Limb (tissue), 2 donors: ENCODE measurements around the gene MMD.
"Not testable (repeated sequence)": the region's sequence is repeated elsewhere in the genome, so short reads cannot be mapped to it uniquely, and the experiment has no call there.

ENCODE experiments used
- DNase-seq, 2 donors: peaks; one replicate each; pipeline ENCODE4 v3.0.0-alpha.2; 2016; ENCODE audit errors: extremely low spot score in 2 of 2

Gene MMD, protein sequence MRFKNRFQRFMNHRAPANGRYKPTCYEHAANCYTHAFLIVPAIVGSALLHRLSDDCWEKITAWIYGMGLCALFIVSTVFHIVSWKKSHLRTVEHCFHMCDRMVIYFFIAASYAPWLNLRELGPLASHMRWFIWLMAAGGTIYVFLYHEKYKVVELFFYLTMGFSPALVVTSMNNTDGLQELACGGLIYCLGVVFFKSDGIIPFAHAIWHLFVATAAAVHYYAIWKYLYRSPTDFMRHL

GRCh38 chr17:55421179-55421934, at the start of gene MMD:
Gene MMD, minus strand, starts transcription at chr17:55421835. Its CDS starts 140 bp downstream, at chr17:55421695.
- no peak for DNase-seq

DNA sequence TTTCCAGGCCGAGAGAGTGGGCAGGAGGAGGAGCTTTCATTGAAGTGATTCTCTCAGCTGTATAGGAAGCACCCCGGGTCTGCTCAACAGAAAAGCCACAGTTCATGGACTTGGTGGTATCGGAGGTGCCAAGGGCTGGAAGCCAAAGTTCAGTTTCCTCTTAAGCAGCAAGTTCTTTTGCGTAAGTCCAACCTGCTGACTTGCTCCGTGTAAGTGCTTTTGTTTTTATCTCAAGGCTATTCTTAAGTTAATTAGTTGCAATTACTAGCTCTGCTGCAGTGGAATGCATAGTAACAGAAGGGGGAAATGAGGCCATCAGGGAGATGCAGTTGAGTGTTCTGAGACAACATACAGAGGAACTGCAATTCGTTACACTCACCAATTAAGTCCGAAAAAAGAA, 45.0 kb upstream of the MMD start:
- no peak for DNase-seq

- not testable (repeated sequence) for DNase-seq
These were observed 44.1 kb upstream of the MMD start for GRCh38 chr17:55465771-55466170.

DNA sequence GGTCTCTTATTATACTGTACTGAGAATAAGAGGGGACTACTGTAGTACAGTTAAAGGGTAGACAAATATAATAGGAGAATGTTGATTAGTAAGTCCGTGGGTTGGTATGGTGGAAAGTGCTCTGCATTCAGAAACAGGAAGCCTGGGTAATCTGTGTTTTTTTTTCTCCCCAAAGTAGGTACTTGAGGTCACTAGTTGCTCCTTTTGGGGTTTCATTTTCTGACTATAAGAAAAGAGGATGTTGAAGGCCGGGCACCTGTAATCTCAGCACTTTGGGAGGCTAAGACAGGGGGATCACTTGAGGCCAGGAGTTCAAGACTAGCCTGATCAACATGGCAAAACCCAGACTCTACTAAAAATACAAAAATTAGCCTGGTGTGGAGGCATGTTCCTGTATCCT, 42.0 kb upstream of the MMD start:
- no peak for DNase-seq

DNA sequence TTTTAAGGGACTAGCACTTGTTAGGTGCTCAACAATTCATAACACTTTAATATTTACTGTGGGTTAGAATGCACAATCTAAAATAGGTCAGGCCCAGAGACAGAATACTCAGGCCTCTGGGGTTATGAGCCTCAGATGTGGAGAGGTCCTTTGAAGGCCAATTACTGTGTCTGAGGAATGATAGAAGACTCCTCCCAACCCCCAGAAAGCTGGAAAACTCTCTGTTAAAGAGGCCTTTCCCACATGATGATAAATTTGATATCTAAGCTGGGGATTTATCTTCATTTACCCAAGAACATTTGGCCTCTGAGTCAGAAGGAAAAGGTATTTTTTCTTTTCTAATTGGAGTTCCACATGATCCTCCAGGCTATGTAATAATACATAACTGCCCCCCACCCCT, 41.1 kb upstream of the MMD start:
- DNase-seq: no peak

GRCh38 chr17:55462234-55462633, 40.6 kb upstream of the MMD start:
- DNase-seq: no peak

DNA sequence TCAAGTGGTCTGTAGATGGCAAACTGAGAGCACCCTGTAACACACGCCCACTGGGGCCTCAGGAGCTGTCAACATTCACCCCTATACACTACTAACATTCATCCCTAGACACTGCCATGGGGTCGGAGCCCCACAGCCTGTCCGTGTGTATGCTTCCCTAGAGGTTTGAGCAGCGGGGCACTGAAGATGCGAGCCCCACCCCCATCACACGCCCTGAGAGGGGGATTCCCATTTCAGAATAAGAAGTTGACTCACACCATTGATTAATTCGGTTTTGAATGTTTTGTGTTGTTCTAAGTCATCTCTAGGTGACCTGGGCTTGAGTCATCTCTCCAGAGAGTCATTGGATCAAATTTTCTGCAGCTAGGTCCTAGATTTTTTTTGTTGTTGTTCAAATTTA, 37.3 kb upstream of the MMD start:
- DNase-seq: no peak

DNA sequence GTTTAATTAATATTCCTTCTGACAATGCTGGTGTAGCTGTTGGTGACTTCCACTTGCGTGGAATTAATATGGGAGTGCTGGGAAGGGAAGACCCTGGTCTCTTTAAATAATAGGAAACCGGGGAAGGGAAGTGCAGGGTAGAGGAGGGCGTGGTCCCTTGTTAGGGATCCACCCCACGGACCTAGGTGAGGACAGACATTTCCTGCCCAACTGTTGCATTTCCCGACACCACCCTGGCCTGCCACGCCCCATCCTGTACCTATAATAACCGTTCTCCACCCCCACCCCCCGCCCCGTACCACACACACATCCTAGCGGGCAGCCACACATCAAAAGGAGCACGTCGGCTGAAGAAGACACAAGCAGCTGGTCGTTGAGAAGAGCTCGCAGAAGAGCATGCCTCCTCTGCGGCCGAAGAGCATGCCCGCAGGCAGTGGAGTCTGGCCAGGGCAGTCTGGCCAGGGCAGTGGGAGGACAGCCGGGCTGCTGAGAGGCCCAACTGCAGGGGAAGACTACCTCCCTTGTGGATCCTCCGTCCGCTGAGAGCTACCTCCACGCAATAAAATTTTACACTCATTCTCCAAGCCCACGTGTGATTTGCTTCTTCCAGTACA, 36.8 kb upstream of the MMD start:
- DNase-seq: no peak

DNA sequence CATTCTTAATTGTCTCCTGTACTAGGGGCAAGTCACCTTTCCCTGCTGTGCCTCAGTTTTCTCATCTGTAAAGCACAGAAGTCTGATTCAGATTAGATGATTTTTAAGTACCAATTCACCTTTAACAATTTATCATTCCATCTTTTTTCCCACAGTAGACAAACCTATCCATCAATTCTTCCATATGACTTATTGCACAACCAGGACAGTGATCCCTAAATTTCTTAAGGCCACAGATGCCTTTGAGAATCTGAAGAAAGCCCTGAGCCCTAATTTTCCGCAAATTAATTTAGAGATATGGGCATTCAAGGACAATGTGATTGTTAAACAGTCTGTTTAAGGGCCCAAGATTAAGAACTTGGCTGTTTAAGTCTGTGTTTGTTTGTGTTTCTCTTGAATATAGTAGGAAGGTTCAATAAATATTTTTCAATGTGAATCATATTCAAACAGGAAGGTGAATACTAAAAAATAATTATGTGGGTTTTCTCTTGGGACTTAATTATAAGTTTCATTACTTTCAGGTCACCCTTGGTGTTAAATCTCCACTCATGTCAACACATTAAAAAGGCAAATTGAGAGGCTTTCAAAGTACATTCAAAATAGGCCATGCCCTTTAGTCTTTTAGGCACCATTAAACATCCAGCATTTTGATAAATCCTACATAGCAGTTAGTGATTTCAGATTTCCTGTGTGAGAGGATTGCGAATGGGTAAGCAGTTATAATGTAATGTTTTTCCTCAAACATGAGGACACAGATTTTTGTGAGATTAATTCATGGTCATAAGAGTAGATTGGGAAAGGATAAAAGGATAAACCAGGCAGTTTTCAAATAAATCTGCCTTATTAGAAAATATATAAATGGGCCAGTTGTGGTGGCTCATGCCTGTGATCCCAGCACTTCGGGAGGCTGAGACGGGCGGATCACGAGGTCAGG, 34.9 kb upstream of the MMD start:
- no peak for DNase-seq

DNA sequence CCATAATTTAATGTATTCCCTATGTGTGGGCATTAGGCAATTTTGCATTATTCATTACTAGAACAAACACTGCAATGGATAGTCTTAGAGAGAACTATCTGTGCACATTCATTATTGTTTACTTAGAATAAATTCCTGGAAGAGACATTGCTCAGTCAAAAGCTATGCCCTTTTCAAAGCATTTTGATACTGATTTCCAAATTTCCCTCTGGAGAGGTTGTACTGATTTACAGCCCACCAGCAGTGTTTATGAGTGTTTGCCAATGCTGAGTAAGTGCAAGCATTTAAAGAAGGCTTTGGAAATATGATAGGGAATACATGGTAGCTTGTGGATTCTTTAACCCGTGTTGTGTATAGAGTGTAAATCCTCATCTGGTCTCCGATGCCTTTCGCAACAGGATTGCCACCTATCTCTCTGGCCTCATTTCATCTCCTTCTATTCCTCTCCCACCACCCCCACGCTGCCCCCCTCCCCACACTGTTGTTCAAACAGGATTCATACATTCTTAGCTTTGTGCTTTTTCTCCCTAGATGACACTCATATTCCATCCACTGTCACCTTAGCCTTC, 33.4 kb upstream of the MMD start:
- DNase-seq: no peak

DNA sequence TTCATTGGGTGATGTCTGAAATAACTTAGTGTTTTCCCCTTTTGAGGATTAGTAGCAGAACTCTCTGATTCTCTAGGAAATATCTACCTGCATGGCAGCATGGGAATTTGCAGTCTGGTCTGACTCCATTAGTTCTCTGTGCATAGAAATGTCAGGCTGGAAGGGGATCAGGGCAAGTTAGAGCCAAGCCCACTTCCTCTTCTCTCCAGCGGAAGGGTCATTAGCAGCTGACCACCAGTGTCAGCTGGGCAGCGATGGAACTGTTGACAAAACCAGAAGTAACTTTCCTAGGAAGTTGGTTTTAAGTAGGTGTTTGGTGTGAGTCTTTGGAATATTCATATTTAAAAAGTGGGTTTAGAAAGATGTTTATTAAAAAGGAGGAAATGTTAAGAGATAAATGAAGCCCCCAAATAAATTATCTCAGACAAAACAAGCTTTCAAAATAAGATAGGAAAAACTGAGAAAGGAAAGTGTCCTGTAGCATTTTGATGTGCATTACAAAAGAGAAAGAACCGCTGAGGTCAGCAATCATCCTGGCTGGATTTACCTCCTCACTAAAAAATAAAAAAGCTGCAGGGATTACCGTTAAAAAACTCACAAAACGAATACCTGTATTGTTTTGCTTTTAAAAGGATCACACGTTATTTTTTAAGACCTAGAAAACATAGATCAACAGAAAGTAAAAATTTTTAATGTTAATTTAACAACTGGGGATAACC, 32.4 kb upstream of the MMD start:
- DNase-seq: no peak

DNA sequence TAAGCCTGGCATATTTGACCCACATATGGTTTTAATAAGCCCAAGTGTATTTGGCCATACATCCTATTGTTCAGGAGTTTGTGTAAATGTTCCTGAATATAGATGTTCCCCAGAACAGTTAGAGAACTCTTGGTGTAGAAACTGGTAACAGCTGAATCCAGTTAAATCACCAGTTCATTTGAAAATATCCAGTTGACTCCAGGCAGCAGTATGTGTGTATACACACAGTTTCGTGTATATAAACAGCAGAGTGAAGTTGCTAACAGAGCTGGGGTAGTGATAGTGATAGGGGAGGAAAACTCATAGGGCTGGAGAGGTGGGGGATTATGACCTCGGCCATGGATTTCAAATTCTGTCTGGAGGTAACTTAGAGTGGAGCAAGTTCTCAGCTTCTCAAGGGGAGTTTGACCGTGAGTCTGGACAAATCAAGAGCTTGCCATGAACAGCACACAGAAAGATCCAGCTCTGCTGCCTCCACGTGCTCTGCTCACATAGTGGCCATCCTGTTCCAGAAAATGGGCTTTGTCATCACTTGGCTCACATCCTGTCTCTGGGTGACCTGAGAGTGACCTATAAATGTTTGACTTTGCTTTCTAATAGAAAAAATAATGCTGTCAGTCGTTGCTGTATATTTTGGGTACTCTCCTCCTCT, 30.6 kb upstream of the MMD start:
- DNase-seq: no peak

DNA sequence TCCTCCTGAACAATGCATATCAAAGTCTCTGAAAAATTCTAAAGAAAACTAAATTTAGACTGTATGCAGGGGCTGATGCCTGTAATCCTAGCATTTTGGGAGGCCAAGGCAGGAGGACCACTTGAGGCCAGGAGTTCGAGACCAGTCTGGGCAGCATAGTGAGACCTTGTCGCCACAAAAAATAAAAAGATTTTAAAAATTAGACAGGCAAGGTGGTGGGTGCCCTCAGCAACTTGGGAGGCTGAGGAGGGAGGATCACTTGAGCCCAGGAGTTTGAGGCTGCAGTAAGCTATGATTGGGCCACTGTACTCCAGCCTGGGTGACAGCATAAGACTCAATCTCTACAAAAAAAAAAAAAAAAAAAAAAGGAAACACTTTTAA, 30.1 kb upstream of the MMD start:
- DNase-seq: no peak

GRCh38 chr17:55451203-55451641, 29.6 kb upstream of the MMD start:
- no peak for DNase-seq

- no peak for DNase-seq
These were observed 28.7 kb upstream of the MMD start for GRCh38 chr17:55450232-55450825.

DNA sequence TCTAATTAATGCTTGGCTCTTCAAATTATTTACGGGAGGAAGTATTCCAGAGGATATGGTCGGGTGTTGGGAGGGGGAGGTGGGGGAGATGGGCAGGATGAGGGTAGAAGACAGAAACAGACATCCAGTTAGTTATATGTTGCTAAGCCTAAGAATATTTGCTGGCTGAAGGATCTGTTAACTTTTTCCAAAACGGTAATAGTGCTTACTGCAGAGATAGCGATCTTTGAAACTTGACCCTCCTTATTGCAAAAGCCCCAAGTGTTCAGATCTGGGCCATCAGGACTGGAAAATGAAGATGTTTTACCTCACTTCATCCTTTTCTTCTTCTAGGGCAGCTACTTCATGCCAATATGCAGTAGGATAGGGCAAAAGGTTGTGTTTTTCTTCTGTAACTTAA, 27.0 kb upstream of the MMD start:
- DNase-seq: no peak

DNA sequence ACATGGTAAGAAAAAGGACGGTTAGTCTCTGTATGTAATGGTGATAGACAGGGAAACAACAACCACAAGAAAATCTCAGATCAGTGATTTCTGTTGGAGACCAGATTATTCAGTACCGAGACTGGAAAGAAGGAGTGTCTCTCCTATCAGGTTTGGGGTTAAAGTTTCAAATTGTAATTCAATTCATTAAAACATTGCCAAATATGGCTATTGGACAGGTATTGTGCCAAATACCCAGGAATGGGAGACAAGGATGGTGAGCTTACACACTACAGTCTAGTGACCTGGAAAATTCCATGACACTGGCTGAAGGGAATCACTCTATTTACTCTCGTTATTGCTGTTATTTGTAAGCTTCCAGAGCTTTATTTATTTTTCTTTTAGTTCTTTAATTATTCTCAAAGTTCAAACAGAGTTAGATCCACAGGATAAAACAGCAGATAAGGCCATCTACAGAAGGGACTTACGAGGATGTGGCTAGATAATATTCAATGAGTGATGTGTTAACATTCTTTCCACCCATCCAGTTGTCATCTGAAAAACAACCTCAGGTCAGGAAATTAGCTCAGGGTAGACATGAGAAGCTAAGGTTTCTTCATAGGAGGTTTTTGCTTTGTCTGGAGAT, 25.1 kb upstream of the MMD start:
- no peak for DNase-seq

GRCh38 chr17:55446004-55446403, 24.4 kb upstream of the MMD start:
- DNase-seq: not testable (repeated sequence)
